HUDEP-2 (cell line): ENCODE data around the gene NDUFV2.
"Not testable (repeated sequence)": the region's sequence is repeated elsewhere in the genome, so short reads cannot be mapped to it uniquely, and the experiment has no call there.

Source experiments
- DNase-seq, 76 experiments: peaks; one replicate each; lab custom pipeline; 2025; ENCODE audit not compliant: unreplicated experiment in 76 of 76; lab: John Stamatoyannopoulos, UW

The NDUFV2 gene

DNA sequence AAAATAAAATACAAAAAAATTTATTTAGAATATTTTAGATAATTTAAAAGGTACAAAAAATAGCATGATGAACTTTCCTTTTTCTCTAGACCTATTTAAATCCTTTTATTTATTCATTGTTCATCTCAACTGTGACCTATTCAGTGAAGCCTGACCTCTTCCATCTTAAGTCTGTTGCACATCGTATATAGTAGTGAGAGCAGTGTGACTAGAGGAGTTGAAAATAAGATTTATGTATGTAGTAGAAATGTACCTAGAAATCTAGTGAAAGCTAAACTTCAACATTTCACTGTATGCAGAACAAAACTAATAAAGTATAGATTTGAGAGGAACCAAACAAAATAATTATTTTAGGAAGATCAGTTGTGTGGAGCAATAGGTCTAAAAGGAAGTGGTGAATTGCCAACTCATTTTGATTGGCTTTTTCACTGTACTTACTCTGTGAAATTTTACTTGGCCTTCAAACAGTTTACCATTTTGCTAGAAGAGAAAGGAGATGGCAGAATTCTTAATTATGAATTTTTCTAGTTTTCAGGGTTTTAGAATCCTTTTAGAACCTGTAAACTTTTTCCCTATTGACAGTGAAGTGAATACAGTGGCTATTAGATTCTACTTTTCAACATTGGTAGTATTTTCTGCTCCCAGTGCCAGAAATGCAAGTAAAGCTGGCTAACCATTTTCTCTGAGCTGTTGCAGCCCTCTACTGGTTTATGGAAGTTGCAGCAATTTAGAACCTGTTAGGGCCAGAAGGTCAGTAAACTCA lies 45.1 kb downstream of the NDUFV2 start:
- peak in 28 of 76 experiments; percentile 1 to 71 (median 14) for DNase-seq

DNA sequence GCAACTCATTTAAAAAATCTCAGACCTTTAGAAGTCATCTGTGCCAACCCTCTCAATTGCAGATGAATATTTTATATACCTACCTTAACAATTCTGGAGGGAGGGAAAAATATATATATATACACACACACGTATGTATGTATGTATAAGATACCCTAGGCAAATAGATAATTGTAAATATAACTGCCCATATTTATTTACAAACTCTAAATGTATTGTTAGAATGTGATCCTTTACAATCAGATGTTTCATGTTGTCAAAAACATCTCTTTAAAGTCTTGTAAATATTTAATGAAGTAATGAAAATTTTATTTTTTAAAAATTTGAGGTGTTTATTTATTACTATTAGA lies 45.7 kb downstream of the NDUFV2 start:
- no peak for DNase-seq

DNA sequence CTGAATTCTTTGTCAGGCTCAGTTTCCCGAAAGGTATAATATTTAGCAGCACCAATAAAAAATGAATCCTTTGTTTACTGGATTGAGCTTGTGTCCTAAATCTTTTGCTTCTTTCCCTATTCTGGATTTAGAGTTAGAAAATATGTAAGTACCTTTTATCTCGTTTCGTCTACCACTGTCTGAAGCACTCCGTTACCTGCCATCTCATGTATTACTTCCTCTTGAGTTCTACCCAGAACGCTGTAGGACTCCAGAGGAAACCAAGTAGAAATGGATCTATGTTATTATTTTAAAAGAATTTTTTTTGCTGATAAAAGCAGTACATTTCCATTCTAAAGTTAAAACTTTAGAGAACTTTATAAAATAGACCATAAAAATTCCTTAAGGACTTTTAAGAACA lies 47.6 kb downstream of the NDUFV2 start:
- no peak for DNase-seq

DNA sequence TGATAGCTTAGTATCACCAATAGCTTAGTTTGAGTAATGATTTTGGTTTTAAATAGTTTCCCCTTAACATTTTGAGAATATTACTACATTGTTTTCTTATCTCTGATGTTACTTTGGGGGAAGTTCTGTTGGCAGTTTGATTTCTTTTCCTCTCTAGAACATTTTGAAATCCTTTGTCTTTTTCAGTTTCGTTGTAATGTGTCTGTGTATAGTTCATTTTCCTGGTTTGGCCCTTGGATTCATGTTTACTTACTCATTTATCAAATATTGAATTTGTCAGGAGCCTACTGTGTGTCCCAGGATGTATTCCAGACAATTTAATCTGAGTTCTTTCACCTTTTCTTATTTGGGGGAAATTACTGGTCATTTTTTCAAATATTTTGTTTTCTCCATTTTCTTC lies 50.8 kb downstream of the NDUFV2 start:
- DNase-seq: no peak

DNA sequence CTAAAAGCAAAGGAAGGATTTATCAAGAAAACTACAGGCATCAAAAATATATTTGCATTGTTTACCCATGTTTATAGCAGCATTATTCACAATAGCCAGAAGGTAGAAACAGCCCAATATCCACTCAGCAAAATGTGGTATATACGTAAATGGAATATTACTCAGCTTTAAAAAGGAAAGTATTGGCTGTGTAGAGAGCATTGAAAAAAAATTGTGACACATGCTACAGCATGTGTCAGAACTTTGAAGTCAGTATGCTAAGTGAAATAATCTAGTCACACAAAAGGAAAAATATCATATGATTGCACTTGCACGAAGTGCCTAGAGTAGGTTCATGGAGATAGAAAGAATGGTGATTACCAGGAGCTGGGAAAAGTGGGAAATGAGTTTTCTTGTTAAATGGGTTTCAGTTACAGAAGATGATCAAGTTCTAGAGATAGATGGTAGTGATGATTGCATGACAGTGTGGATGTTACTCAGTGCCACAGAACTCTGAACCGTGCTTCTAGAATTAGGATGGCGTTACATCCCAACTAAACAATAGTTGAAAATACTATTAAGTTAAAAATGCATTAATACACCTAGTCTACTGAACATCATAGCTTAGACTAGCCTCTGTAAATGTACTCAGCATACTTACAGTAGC lies 54.2 kb downstream of the NDUFV2 start:
- DNase-seq: no peak

DNA sequence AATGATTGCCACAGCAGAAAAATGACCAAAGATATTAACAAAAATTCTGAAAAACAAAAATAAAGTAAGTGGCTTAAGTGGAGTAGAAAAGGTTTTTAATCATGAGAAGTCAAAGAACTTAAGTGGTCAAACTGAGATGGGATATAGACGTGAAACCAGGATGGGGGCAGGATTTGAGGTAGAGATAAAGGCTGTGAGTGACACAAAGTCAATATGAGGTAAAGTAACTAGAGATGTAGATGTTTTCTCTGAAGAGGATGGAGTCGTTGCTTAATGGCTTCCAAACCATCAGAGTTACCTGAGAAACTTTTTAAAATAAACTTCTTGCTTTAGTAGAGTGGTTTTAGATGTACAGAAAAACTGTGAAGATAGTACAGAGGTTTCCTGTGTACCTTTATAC lies 55.3 kb downstream of the NDUFV2 start:
- DNase-seq: no peak

DNA sequence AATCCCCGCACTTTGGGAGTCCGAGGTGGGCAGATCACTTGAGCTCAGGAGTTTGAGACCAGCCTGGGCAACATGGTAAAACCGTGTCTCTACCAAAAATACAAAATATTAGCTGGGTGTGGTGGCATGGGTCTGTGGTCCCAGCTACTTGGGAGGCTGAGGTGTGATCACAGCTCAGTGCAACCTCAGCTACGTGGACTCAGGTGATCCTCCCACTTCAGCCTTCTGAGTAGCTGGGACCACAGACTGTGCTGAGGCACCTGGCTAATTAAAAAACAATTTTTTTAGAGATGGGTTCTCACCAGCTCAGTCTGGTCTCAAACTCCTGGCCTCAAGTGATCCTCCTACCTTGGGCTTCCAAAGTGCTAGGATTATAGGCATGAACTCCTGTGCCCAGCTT lies 57.5 kb downstream of the NDUFV2 start:
- DNase-seq: no peak

DNA sequence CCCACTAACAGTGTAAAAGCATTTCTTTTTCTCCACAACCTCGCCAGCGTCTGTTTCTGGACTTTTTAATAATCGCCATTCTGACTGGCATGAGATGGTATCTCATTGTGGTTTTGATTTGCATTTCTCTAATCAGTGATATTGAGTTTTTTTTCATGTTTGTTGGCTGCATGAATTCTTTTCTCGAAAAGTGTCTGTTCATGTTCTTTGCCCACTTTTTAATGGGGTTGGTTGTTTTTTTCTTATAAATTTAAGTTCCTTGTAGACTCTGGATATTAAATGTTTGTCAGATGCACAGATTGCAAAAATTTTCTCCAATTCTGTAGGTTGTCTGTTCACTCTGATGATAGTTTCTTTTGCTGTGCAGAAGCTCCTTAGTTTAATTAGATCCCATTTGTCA lies 60.2 kb downstream of the NDUFV2 start:
- DNase-seq: not testable (repeated sequence)

DNA sequence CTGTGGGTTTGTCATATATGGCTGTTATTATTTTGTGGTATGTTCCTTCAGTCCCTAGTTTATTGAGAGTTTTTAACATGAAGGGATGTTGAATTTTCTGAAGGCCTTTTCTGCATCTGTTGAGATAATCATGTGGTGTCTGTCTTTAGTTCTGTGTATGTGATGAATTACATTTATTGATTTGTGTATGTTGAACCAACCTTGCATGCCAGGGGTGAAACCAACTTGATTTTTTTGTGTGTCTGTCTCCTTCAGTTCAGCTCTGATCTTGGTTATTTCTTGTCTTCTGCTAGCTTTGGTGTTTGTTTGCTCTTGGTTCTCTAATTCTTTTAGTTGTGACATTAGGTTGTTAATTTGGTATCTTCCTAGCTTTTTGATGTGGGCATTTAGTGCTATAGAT lies 61.6 kb downstream of the NDUFV2 start:
- not testable (repeated sequence) for DNase-seq

DNA sequence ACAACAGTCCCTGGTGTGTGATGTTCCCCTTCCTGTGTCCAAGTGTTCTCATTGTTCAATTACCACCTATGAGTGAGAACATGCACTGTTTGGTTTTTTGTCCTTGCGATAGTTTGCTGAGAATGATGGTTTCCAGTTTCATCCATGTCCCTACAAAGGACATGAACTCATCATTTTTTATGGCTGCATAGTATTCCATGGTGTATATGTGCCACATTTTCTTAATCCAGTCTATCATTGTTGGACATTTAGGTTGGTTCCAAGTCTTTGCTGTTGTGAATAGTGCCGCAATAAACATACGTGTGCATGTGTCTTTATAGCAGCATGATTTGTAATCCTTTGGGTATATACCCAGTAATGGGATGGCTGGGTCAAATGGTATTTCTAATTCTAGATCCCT lies 63.4 kb downstream of the NDUFV2 start:
- DNase-seq: not testable (repeated sequence)

DNA sequence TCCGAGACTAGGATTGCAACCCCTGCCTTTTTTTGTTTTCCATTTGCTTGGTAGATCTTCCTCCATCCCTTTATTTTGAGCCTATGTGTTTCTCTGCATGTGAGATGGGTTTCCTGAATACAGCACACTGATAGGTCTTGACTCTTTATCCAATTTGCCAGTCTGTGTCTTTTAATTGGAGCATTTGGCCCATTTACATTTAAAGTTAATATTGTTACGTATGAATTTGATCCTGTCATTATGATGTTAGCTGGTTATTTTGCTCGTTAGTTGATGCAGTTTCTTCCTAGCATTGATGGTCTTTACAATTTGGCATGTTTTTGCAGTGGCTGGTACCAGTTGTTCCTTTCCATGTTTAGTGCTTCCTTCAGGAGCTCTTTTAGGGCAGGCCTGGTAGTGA lies 67.0 kb downstream of the NDUFV2 start:
- not testable (repeated sequence) for DNase-seq

DNA sequence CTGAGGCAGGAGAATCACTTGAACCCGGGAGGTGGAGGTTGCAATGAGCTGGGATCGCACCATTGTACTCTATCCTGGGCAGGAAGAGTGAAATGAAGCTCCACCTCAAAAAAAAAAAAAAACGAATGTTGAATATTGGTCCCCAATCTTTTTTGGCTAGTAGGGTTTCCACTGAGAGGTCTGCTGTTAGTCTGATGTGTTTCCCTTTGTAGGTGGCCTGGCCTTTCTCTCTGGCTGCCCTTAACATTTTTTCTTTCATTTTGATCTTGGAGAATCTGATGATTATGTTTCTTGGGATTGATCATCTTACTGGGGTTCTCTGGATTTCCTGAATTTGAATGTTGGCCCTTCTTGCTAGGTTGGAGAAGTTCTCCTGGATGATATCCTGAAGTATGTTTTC lies 69.4 kb downstream of the NDUFV2 start:
- DNase-seq: not testable (repeated sequence)

DNA sequence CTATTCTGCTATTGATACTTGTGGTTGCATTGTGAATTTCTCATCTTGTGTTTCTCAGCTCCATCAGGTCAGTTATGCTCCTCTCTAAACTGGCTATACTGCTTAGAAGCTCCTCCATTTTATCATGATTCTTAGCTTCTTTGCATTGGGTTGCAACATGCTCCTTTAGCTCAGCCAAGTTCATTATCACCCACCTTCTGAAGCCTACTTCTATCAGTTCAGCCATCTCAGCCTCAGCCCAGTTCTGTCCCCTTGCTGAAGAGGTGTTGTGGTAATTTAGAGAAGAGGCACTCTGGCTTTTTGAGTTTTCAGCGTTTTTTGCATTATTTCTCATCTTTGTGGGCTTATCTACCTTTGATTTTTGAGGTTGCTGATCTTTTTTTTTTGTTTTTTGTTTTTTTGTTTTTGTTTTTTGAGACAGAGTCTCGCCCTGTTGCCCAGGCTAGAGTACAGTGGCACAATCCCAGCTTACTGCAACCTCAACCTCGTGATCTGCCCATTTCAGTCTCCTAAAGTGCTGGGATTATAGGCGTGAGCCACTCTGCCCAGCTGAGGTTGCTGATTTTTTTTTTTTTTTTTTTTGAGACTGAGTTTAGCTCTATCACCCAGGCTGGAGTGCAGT lies 70.1 kb downstream of the NDUFV2 start:
- peak in 2 of 76 experiments; percentile 30 to 33 for DNase-seq

DNA sequence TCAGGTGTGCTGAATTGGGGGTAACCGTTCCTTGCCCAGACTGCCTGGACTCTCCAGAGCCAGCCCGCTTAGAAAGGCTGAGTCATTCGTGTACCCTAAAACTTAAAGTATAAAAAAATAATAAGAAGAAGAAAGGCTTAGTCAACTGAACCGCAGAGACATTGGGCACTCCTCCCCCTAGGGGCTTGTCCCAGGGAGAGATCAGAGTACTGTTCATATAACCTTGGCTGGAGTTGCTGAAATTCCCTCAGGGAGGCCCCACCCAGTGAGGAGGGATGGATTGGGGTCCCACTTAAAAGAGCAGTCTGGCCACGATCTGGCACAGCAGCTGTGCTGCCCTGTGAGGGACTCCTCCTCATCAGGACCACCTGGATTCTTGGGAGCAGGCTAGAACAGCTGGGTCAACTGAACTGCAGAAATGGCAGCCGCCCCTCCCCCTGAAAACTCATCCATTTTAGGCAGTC lies 71.3 kb downstream of the NDUFV2 start:
- DNase-seq: no peak

DNA sequence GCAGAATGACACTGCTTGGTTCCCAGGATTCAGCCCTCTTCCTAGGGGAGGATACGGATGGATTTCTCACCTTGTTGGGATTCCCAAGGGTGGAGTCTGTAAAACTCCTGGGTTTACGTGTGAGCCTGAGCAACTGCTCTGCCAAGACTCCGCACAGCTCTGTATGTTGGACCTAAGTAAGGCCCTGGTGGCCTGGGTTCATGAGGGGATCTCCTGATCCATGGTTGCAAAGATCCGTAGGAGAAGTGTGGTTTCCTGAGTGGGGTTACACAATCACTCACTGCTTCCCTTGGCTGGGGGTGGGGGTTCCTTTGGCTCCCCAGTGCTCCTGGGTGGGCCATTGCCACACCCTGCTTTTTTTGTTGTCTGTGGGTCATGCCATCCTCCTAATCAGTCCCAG lies 71.8 kb downstream of the NDUFV2 start:
- DNase-seq: no peak

DNA sequence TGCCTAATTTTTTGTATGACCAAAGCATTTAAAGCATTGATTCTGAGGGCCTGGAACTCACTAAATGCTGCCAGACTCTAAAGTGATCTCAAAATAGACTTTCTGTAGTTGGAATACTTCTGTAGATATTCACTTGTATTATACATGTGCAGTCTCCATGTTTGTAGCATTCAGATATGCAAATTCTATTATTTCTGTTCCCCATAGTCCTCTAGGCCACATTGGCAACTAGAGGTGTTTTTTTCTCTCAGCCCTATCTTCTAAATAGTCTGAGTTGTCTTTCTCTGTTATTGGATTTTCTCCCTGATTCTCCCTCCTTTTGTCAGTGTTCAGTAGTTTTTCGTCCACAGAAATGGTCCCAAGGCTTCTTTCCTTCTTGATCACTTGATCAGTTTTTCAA lies 72.6 kb downstream of the NDUFV2 start:
- no peak for DNase-seq

DNA sequence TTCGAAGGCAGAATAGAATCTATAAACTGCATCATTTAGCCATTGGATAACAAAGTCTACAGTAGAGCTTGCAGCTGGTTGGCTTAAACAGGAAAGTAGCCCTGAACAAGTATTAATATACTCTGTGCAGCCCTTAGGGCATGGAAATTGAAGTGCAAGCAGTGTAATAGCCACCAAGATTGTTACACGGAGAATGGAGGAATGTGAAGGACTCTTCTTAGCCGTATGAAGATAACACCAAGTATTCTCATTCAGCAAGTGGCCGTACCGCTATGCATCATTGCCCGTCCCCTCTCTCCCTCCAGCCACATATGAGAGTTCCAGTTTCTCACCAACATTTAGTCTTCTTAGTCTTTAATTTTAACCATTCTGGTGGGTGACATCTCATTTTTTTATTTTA lies 74.5 kb downstream of the NDUFV2 start:
- DNase-seq: no peak

DNA sequence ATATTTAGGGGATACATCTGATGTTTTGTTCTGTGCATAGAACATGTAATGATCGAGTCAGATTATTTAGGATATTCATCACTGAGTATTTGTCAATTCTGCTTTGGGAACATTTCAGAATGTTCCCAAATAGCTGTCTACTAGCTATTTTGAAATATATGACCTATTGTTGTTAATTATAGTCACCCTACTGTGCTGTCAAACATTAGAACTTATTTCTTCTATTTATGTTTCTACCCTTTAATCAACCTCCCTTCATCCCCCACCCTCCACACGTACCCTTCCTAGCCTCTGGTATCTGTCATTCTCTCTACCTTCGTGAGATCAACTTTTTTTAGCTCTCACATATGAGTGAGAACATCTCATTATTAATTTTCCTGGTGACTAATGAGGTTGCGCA lies 75.0 kb downstream of the NDUFV2 start:
- no peak for DNase-seq

DNA sequence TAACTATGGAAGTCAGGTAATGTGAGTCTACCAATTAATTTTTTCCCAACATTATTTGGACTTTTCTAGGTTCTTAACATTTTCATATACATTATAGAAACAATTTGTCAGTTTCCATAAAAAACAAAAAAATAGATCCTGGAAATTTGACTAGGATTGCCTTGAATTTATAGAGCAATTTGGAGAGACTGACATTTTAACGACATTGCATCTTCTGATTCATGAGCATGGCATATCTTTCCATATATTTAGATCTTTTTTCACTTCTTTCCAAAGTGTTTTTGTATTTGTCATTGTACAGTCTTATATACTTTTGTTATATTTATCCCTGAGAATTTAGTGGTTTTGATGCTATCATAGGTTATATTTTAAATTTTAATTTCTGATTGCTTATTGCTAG lies 76.1 kb downstream of the NDUFV2 start:
- no peak for DNase-seq

DNA sequence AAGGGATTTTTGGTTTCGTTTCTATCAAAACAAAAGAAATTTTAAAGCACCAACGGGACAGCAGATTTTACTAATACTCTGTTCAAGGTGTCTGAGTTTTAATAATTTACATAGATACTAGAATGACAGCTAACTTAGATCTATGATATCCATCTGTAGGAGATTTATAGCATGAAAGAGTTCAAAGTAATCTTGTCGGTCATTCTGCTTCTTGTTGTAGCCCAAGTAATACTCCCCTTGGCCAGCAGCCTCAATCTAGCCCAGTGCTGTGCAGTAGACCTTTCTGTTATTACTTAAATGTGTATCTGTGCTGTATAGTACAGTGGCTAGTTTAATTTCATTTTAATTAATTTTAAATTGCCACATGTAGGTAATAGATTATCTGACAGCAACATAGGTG lies 78.8 kb downstream of the NDUFV2 start:
- no peak for DNase-seq

DNA sequence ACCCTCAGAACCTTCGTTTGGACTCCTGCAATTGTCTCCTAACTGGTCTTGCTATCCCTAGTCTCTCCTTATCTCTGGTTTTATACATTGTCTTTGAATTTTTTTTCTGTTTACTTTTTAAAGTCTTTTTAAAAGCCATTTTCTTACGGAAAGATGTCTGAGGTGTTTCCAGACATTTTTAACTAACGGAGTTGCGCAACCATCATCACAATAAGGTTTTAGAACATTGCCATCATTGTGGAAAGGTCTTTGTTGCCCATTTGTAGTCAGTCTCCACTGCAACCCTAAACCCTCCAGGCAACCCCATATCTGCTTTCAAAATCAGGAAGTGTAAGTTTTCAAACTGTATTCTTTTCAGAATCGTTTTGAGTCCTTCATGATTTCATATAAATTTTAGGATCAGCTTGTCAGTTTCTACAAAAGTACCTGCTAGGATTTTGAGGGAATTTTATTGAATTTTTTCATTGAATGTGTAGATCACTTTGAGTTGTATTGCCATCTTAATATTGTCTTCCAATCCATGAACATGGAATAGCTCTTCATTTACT lies 80.4 kb downstream of the NDUFV2 start:
- no peak for DNase-seq
